Heart left ventricle (tissue), 16 donors: ENCODE measurements around the gene MPRIP. TPM values are rescaled to one million over a fixed set of nuclear protein-coding genes. Genes with fewer than 3 reads are reported as not detected.

Experiments
- ATAC-seq, 4 donors: fragments of 200-7000 bp; cut with Tn5 transposase; one replicate each; pipeline ENCODE4 v1.9.1; 2020 to 2022; ENCODE audit warnings: moderate library complexity in 4 of 4, mild to moderate bottlenecking in 3 of 4, moderate number of reproducible peaks in 1 of 4
- DNase-seq, 5 donors: peaks; one replicate each; pipeline ENCODE4 v3.0.0-alpha.2; 2020
- H3K27ac ChIP-seq, 12 donors: fragments of 200-600 bp; sonication (generic) in 4 of 12; one replicate each; pipeline versions ENCODE4 v1.5.0 to v1.8.0; 2016 to 2022; ENCODE audit warnings: mild to moderate bottlenecking in 2 of 12
- H3K27me3 ChIP-seq, 9 donors: fragments of 200-600 bp; sonication (generic) in 2 of 9; one replicate each; pipeline versions ENCODE4 v1.5.1 to v1.8.0; 2016 to 2022; ENCODE audit warnings: mild to moderate bottlenecking in 3 of 9
- H3K36me3 ChIP-seq, 9 donors: fragments of 200-600 bp; sonication (generic) in 2 of 9; one replicate each; pipeline versions ENCODE4 v1.5.0 to v1.8.0; 2018 to 2022; ENCODE audit warnings: mild to moderate bottlenecking in 2 of 9
- H3K4me1 ChIP-seq, 12 donors: fragments of 200-600 bp; sonication (generic) in 4 of 12; one replicate each; pipeline versions ENCODE4 v1.5.0 to v1.8.0; 2016 to 2022; ENCODE audit warnings: mild to moderate bottlenecking in 3 of 12
- H3K4me3 ChIP-seq, 12 donors: fragments of 200-600 bp; sonication (generic) in 4 of 12; one replicate each; pipeline versions ENCODE4 v1.5.0 to v1.8.0; 2017 to 2022; ENCODE audit warnings: mild to moderate bottlenecking in 9 of 12, moderate library complexity in 4 of 12
- H3K9me3 ChIP-seq, 12 donors: fragments of 200-600 bp; sonication (generic) in 4 of 12; one replicate each; pipeline versions ENCODE4 v1.5.0 to v1.8.0; 2016 to 2022; ENCODE audit warnings: mild to moderate bottlenecking in 1 of 12
- POLR2A ChIP-seq, 2 donors: fragments of 450-650 bp; IDR thresholded peaks; one replicate each; pipeline ENCODE4 v1.6.1; 2017; ENCODE audit warnings: antibody characterized with exemption in 2 of 2, mild to moderate bottlenecking in 2 of 2, moderate library complexity in 2 of 2
- WGBS, 4 donors: extraction: QIAGEN DNeasy Blood & Tissue Kit in 2 of 4; methylation state at CpG; one replicate each; pipeline versions ENCODE4 v1.1.5 to v1.1.7; 2013 to 2018; 5-methylcytosine and 5-hydroxymethylcytosine counted together
- intact Hi-C, 10 donors: fragments of 100-400 bp; cut with DNase I; formaldehyde crosslinking; loops; one replicate each; pipeline versions ENCODE4 v1.11.1 to v1.14.2; 2022
- polyA plus RNA-seq, 2 donors: library from polyadenylated mRNA; stranded (reverse); fragments of 200-250 nt; gene quantifications; one replicate each; pipeline ENCODE4 v1.2.3, GENCODE V29; 2013
- total RNA-seq, 9 donors: library from RNA; depleted of rRNA in 2 of 9; stranded (reverse); fragments of >200 nt in 2 of 9; fragmentation: NEBNext Ultra II Directional in 3 of 9; extraction: Animal tissue kit (Norgen Biotek cat#: 25700) in 3 of 9; gene quantifications; one replicate each; pipeline versions ENCODE4 v1.1.0 to v1.2.4, GENCODE V29; 2016 to 2023
- TF ChIP-seq, protein P1 (sequence below), 12 donors: fragments of 200-600 bp; sonication (generic) in 4 of 12; IDR thresholded peaks; one replicate each; pipeline versions ENCODE4 v1.5.0 to v1.8.0; 2018 to 2022; ENCODE audit warnings: antibody characterized with exemption in 12 of 12, mild to moderate bottlenecking in 5 of 12
- donor health status: ischemic (EF 13 %, LVEDD 7.1; RV severe dilation, severe dysfunction).
- donor health status: healthy with polysubstance abuse.
- donor health status: DM: no; HTN: yes; CAD: no.
- donor health status: DM: no; HTN: no; CAD: no.
- donor health status: ischemic (EF 25% LVEDD 6.9; RV normal size, moderate dysfunction).
- donor health status: ischemic (EF 25% LVEDD 5.7; RV mildly dilated, moderate dysfunction).
- donor health status: healthy.
- donor health status: DM: yes; HTN: yes; CAD: no.
- donor health status: ischemic (EF 35%, LVEDD 5.7; RV mildly dilated, moderate dysfunction).
- donor health status: nonischemic (EF 11% LVEDD 7.7; RV severe dilation, severe dysfunction).
- donor health status: DM: yes; HTN: yes; CAD: no.
- donor health status: PGD.
- donor health status: ischemic (EF 29% LVEDD 5.4; RV normal size, mild dysfunction).
- donor health status: nonischemic (EF 23%, LVEDD 6.1; RV moderate dilation, normal function).

Gene MPRIP
- total and polyA plus RNA-seq, 11 donors: 131 to 686 (median 343) TPM

DNA sequence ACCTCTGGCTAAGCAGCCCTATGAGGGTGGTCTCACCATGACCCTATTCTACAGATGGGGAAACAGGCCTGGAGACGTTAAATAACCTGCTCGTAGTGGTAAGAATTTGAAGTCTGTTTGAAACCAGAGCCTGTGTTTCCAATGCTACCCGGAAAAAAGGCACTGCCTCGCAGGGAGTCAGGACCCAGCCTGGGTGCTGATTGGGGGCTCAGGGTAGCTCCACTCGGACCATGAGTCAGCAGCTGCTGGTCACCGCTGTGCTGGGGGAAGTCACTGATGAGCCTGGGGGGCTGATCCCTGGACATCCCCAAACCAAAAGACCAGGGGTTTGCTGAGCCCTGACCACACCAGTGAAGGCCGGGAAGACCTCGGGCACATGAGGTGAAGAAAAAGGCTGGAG, 173.3 kb downstream of the MPRIP start:
- intact Hi-C loops: loop anchor here in 2 of 10 donors (10.0 kb wide), 1 partner anchor 211 kb away; no protein-coding TSS in a partner anchor
- TF ChIP-seq, protein P1, sequence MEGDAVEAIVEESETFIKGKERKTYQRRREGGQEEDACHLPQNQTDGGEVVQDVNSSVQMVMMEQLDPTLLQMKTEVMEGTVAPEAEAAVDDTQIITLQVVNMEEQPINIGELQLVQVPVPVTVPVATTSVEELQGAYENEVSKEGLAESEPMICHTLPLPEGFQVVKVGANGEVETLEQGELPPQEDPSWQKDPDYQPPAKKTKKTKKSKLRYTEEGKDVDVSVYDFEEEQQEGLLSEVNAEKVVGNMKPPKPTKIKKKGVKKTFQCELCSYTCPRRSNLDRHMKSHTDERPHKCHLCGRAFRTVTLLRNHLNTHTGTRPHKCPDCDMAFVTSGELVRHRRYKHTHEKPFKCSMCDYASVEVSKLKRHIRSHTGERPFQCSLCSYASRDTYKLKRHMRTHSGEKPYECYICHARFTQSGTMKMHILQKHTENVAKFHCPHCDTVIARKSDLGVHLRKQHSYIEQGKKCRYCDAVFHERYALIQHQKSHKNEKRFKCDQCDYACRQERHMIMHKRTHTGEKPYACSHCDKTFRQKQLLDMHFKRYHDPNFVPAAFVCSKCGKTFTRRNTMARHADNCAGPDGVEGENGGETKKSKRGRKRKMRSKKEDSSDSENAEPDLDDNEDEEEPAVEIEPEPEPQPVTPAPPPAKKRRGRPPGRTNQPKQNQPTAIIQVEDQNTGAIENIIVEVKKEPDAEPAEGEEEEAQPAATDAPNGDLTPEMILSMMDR (IDR thresholded peaks at IDR 0.05): no peak
- TF ChIP-seq POLR2A (IDR thresholded peaks at IDR 0.05): no peak
- DNase-seq (no peak), ATAC-seq (no peak)
- Histone ChIP-seq H3K4me3 (no peak overlapping the region), H3K27ac (no peak overlapping the region), H3K36me3 (peaks cover 2 to 100% (median 91%) of the 10 kb centered on the region in 9 donors), H3K4me1 (peaks cover 0 to 2% (median 0%) of the 10 kb centered on the region in 12 donors), H3K9me3 (no peaks in the 10 kb centered on the region), H3K27me3 (no peaks in the 10 kb centered on the region)
- WGBS, 4 donors: 88 to 93% (median 89%) methylated on average over 8 of the region's 8 CpGs

DNA sequence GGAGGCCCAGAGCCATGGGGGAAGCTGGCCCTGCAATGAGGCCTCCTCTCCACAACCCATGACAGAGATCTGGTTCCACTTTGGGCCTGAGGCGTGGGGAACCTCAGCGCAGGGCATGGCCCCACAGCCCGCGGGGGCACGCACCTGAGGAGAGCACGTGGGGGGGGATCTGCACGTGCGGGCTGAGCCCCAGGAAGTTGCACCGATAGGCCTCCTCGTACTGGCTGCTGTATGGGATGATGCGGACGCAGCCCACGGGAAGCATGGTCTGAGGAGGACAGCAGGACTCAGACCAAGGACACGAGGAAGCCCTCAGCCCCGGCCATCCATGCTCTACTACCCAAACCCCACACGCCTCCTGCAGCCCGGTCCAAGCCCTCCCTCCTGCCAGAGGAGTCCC, 174.0 kb downstream of the MPRIP start:
- 88 to 93% (median 90%) methylated on average over 3 to 17 of the region's 17 CpGs for WGBS, 4 donors

DNA sequence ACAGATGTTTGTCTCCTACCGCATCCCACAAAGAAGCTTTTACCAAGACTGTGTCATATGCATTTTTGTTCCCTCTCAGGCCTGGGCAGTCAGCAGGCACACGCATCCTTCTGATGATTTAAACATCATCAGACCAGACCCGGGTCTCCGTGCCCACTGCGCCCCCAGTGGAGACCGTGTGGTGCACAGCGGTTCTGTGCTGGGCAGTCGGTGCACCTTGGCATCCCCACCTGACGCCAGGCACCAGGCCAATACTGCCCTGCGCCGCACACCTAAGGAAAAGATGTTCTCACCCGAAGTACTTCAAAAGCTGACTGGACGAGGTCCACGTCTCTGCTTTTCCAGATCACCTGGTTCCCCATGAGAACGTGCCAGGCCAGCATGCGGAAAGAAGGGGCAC, 174.5 kb downstream of the MPRIP start:
- H3K9me3 ChIP-seq: no peaks in the 10 kb centered on the region
- H3K4me3 ChIP-seq: no peak overlapping the region
- H3K4me1 ChIP-seq: peaks cover 0 to 2% (median 0%) of the 10 kb centered on the region in 12 donors
- H3K27me3 ChIP-seq: no peaks in the 10 kb centered on the region
- TF ChIP-seq, protein P1 (IDR thresholded peaks at IDR 0.05): no peak
- no peak for TF ChIP-seq POLR2A (IDR thresholded peaks at IDR 0.05)
- H3K36me3 ChIP-seq: peaks cover 2 to 100% (median 97%) of the 10 kb centered on the region in 9 donors
- DNase-seq (peak in 1 of 5 donors; percentile 11), ATAC-seq (no peak)
- WGBS, 4 donors: 84 to 89% (median 88%) methylated on average over 11 to 16 of the region's 16 CpGs
- H3K27ac ChIP-seq: no peak overlapping the region
- intact Hi-C loops: loop anchor here in 2 of 10 donors (10.0 kb wide), 1 partner anchor 212 kb away; no protein-coding TSS in a partner anchor

More for the DNA sequence above, 174.0 kb downstream of the MPRIP start:
- Histone ChIP-seq H3K27me3 (no peaks in the 10 kb centered on the region), H3K36me3 (peaks cover 2 to 100% (median 96%) of the 10 kb centered on the region in 9 donors), H3K27ac (no peak overlapping the region), H3K4me3 (no peak overlapping the region), H3K9me3 (no peaks in the 10 kb centered on the region), H3K4me1 (peaks cover 0 to 2% (median 0%) of the 10 kb centered on the region in 12 donors)
- DNase-seq (peak in 2 of 5 donors; percentile 16 to 37), ATAC-seq (no peak)
- intact Hi-C loops: loop anchor here in 2 of 10 donors (10.0 kb wide), 1 partner anchor 211 kb away; no protein-coding TSS in a partner anchor
- TF ChIP-seq, protein P1 (IDR thresholded peaks at IDR 0.05): no peak
- TF ChIP-seq POLR2A (IDR thresholded peaks at IDR 0.05): no peak

DNA sequence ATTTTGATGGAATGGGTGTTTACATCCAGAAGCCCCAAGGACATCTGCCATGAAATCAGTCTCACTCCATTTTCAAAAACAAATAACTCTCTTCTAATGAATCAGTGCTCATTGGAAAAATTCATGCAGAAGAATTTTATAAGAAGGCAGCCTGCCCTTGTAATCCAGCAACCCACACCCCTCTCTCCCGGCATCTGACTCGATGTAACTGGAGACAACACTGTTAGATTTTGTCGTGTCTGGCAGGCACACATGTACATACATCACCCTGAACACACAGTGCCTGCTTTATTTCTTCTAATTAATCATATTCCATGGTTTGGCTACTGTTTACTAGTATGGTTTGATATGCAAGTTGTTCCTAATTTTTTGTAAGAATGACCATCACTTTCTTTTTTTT, 175.7 kb downstream of the MPRIP start:
- Histone ChIP-seq H3K27me3 (no peaks in the 10 kb centered on the region), H3K9me3 (no peaks in the 10 kb centered on the region), H3K4me3 (no peak overlapping the region), H3K36me3 (peaks cover 2 to 100% (median 99%) of the 10 kb centered on the region in 9 donors), H3K4me1 (peaks cover 0 to 2% (median 0%) of the 10 kb centered on the region in 12 donors), H3K27ac (no peak overlapping the region)
- intact Hi-C loops: loop anchor here in 2 of 10 donors (10.0 kb wide), 1 partner anchor 213 kb away; no protein-coding TSS in a partner anchor
- TF ChIP-seq, protein P1 (IDR thresholded peaks at IDR 0.05): no peak
- no peak for TF ChIP-seq POLR2A (IDR thresholded peaks at IDR 0.05)
- ATAC-seq: no peak
- DNase-seq: peak in 1 of 5 donors; percentile 1
- WGBS, 4 donors: 87 to 95% (median 94%) methylated on average over 3 of the region's 3 CpGs
